SK-N-MC (cell line): ENCODE measurements around the gene ANTXR1.

ENCODE experiments used
- EZH2 ChIP-seq: fragments of 200-600 bp; sonication (generic); IDR thresholded peaks from one replicate; pipeline ENCODE4 v1.6.1; 2017; ENCODE audit warnings: antibody characterized with exemption
- FOXP2 ChIP-seq: optimal IDR thresholded peaks from 2 replicates; pipeline ENCODE3; 2011; ENCODE audit warnings: mild to moderate bottlenecking, moderate library complexity; ENCODE audit not compliant: insufficient read depth; ENCODE audit errors: extremely low read length, control extremely low read depth
- POLR2AphosphoS5 ChIP-seq: IDR thresholded peaks from 2 replicates; pipeline ENCODE4 v1.6.1; 2012; ENCODE audit warnings: mild to moderate bottlenecking, low read depth, low read length, borderline replicate concordance

DNA sequence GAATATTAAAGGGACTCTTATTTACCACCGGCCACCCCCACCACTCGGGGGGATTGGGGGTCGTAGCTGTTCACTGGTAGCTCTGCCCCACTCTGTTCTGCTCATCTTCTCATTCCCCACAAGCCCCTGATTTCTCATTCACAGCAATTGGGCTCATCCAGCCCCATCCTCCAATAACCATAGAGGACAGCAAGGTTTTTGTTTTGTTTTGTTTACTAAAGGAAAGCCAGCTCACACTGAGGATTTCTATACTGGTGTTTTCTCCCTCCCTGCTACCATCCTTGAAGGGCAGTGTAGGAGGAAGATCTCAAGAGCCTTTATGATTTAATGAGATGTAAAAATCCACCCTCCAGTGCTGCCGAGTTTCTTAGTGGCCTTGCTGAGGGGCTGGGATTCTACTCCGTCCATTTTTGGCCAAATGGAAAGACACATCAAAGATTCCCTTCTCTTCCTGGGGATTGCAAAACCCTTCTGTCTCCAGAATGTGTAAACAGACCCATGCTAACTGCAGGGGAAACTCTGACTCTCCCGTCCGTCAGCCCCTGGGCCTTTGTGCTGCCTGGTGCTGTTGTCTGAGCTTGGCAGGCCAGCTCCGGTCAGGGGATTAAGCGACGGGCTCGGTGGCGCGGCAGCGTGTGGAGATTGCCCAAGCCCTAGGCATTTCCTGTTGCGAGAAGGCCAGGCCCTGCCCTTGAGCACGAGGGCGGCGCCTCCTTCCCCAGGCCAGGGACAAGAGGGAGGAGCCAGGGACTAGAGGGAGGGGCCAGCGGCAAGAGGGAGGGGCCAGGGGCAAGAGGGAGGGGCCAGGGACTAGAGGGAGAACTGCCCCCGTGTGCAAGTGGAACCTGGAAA, 165.0 kb downstream of the ANTXR1 start:
- TF ChIP-seq EZH2: no peak
- peak; percentile 35; the same call in 1 of the 2 replicates for TF ChIP-seq POLR2AphosphoS5
- no peak for TF ChIP-seq FOXP2
